DOHH2 (cell line): Measurements from ENCODE around the gene CNN2.

ENCODE experiments used
- EZH2phosphoT487 ChIP-seq: fragments of 200-600 bp; sonication (generic); IDR thresholded peaks from 2 replicates; pipeline ENCODE4 v1.6.1; 2017; ENCODE audit warnings: borderline replicate concordance, mild to moderate bottlenecking, antibody characterized with exemption, low read length, moderate library complexity, mixed read lengths
- TF ChIP-seq, protein P1 (sequence below): fragments of 200-600 bp; sonication (generic); IDR thresholded peaks from one replicate; pipeline ENCODE4 v1.5.1; 2014; ENCODE audit warnings: antibody characterized with exemption, mild to moderate bottlenecking, low read depth, low read length; ENCODE audit not compliant: poor library complexity, severe bottlenecking

DNA sequence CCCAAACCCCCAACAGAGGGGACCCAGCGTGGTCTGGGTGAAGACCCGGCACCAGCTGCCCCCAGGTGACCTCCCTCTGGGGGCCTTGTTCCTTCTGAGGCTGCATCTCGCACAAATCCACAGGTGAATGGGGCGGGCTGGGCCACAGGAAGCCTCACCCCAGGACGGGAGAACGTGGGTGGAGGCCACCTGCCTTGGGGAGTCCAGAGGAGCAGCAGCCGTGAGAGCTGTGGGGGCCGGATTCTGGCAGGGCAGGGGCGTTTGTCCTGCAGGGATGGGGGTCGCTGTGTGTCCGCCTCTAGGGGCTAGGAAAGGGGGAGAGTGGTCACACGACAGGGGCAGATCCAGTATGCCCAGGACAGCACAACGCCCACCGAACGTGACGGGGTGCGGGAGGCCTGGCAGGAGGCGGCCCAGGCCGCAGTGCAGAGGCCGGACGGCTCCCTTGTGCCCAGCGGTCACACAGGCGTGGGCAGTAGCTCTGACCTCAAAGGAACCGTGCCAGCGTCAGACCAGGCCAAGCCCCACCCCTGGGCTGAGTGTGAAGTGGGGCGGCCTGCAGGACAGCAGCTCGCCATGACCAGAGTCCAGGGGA is 62.1 kb downstream of the CNN2 start:
- TF ChIP-seq EZH2phosphoT487 = no peak
- TF ChIP-seq, protein P1, sequence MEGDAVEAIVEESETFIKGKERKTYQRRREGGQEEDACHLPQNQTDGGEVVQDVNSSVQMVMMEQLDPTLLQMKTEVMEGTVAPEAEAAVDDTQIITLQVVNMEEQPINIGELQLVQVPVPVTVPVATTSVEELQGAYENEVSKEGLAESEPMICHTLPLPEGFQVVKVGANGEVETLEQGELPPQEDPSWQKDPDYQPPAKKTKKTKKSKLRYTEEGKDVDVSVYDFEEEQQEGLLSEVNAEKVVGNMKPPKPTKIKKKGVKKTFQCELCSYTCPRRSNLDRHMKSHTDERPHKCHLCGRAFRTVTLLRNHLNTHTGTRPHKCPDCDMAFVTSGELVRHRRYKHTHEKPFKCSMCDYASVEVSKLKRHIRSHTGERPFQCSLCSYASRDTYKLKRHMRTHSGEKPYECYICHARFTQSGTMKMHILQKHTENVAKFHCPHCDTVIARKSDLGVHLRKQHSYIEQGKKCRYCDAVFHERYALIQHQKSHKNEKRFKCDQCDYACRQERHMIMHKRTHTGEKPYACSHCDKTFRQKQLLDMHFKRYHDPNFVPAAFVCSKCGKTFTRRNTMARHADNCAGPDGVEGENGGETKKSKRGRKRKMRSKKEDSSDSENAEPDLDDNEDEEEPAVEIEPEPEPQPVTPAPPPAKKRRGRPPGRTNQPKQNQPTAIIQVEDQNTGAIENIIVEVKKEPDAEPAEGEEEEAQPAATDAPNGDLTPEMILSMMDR = no peak
